ENCODE measurements around the gene CSNK1G1.
"Not testable (repeated sequence)": the region's sequence is repeated elsewhere in the genome, so short reads cannot be mapped to it uniquely, and the experiment has no call there.

CSNK1G1 gene

GRCh38 chr15:64127521-64128270 is 228.3 kb downstream of the CSNK1G1 start:
- DNase-seq = no peak

- DNase-seq = no peak
Observed at GRCh38 chr15:64125978-64126377, 230.0 kb downstream of the CSNK1G1 start.

GRCh38 chr15:64122936-64123351 is 233.0 kb downstream of the CSNK1G1 start:
- no peak for DNase-seq

GRCh38 chr15:64122444-64122843 is 233.5 kb downstream of the CSNK1G1 start:
- DNase-seq = no peak

GRCh38 chr15:64121614-64122013 is 234.4 kb downstream of the CSNK1G1 start:
- no peak for DNase-seq

- DNase-seq = not testable (repeated sequence)
Observed at GRCh38 chr15:64120322-64120721, 235.7 kb downstream of the CSNK1G1 start.

- DNase-seq = no peak
Observed at GRCh38 chr15:64117759-64118487, 238.1 kb downstream of the CSNK1G1 start.

Measured in activated gamma-delta T cell treated with Interleukin-2 at 50 U/mL for 16 hours (primary cell).